Measurements from ENCODE around the gene HACE1.

HACE1 gene

DNA sequence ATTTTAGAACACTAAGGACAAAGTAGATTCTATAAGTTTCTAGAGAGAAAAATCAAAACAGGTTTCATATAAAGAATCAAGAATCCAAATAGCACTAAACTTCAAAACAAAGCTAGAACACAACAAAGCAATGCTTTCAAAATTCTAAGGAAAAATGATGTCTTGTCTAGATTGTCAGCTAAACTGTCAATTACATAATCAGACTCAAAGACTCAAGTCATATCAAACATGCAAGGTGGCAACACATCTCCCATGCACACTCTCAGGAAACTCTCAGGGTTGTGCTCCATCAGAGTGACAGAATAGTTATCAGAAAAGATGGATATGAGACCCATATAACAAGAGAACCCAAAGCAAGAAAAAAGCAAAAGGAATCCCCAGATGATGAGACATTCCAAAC is 23.9 kb downstream of the HACE1 start (continued):
- TF ChIP-seq, protein P1, sequence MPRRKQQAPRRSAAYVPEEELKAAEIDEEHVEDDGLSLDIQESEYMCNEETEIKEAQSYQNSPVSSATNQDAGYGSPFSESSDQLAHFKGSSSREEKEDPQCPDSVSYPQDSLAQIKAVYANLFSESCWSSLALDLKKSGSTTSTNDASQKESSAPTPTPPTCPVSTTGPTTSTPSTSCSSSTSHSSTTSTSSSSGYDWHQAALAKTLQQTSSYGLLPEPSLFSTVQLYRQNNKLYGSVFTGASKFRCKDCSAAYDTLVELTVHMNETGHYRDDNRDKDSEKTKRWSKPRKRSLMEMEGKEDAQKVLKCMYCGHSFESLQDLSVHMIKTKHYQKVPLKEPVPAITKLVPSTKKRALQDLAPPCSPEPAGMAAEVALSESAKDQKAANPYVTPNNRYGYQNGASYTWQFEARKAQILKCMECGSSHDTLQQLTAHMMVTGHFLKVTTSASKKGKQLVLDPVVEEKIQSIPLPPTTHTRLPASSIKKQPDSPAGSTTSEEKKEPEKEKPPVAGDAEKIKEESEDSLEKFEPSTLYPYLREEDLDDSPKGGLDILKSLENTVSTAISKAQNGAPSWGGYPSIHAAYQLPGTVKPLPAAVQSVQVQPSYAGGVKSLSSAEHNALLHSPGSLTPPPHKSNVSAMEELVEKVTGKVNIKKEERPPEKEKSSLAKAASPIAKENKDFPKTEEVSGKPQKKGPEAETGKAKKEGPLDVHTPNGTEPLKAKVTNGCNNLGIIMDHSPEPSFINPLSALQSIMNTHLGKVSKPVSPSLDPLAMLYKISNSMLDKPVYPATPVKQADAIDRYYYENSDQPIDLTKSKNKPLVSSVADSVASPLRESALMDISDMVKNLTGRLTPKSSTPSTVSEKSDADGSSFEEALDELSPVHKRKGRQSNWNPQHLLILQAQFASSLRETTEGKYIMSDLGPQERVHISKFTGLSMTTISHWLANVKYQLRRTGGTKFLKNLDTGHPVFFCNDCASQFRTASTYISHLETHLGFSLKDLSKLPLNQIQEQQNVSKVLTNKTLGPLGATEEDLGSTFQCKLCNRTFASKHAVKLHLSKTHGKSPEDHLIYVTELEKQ (tag by site-specific recombination; IDR thresholded peaks at IDR 0.05; ENCODE audit: borderline replicate concordance) = no peak
- TF ChIP-seq ZNF324 (tag by site-specific recombination; IDR thresholded peaks at IDR 0.05) (no peak), SCRT1 (tag by site-specific recombination; IDR thresholded peaks at IDR 0.05; ENCODE audit: borderline replicate concordance) (no peak), BCL11B (tag by site-specific recombination; IDR thresholded peaks at IDR 0.05; ENCODE audit: low read depth) (no peak), ZBTB7A (tag by site-specific recombination; IDR thresholded peaks at IDR 0.05; ENCODE audit: low read depth) (no peak), ZNF423 (tag by site-specific recombination; IDR thresholded peaks at IDR 0.05) (no peak), ZNF530 (tag by site-specific recombination; IDR thresholded peaks at IDR 0.05; ENCODE audit: low read depth) (no peak), ZNF629 (tag by site-specific recombination; IDR thresholded peaks at IDR 0.05) (no peak), ZNF175 (tag by site-specific recombination; IDR thresholded peaks at IDR 0.05) (no peak)
- TF ChIP-seq, protein P2, sequence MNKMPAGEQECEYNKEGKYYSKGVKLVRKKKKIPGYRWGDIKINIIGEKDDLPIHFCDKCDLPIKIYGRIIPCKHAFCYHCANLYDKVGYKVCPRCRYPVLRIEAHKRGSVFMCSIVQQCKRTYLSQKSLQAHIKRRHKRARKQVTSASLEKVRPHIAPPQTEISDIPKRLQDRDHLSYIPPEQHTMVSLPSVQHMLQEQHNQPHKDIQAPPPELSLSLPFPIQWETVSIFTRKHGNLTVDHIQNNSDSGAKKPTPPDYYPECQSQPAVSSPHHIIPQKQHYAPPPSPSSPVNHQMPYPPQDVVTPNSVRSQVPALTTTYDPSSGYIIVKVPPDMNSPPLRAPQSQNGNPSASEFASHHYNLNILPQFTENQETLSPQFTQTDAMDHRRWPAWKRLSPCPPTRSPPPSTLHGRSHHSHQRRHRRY (tag by site-specific recombination; IDR thresholded peaks at IDR 0.05) = no peak

DNA sequence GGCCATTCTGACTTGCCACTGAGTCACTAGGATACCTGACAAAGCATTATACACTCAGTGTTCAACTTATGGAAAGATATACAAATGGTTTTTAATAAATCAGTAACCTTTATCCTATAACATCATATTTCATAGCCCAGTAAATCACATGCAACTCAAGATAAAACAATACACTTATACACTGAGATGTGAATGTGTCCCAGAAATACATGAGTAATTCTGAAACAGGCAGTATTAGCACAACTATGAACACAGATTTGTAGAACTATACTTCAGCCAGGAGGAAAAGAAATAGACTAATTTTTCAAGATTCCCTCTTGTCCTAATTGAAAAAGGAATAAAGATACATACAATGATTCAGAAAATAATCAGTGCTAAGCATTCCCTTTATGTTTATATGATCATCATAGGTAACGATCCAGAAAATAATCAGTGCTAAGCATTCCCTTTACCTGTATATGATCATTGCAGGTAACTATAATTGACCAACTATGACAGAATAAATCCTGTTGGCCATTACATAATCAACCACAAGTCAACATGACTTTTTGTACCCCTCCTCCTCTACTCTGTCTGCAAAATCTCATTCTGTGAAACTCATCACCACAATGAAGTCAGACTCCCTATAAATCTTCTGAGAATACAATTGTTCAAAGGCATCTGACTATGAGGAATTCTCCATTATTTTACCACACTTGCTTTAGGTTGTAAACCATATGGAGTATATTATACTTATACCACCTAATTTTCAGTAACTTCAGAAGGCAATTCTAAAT is 30.3 kb downstream of the HACE1 start:
- POLR2A ChIA-PET = no interaction called here
- CTCF ChIA-PET = no interaction called here
- peaks cover 18 to 36% of the 10 kb centered on the region in 2 experiments; a peak in 2 of 3 replicates for H3K36me3 ChIP-seq (ENCODE audit: control insufficient read depth in 2 of 2, insufficient read depth in 1 of 2, low read length in 2 of 2)
- H3K9me3 ChIP-seq (ENCODE audit: control insufficient read depth, insufficient read depth, low read depth, low read length) = no peaks in the 10 kb centered on the region
- H3K4me1 ChIP-seq (ENCODE audit: control insufficient read depth, insufficient read depth, low read length) = no peaks in the 10 kb centered on the region
- no peak overlapping the region for H3K27ac ChIP-seq (ENCODE audit: extremely low read depth, low read depth, low read length)
- TF ChIP-seq, protein P3, sequence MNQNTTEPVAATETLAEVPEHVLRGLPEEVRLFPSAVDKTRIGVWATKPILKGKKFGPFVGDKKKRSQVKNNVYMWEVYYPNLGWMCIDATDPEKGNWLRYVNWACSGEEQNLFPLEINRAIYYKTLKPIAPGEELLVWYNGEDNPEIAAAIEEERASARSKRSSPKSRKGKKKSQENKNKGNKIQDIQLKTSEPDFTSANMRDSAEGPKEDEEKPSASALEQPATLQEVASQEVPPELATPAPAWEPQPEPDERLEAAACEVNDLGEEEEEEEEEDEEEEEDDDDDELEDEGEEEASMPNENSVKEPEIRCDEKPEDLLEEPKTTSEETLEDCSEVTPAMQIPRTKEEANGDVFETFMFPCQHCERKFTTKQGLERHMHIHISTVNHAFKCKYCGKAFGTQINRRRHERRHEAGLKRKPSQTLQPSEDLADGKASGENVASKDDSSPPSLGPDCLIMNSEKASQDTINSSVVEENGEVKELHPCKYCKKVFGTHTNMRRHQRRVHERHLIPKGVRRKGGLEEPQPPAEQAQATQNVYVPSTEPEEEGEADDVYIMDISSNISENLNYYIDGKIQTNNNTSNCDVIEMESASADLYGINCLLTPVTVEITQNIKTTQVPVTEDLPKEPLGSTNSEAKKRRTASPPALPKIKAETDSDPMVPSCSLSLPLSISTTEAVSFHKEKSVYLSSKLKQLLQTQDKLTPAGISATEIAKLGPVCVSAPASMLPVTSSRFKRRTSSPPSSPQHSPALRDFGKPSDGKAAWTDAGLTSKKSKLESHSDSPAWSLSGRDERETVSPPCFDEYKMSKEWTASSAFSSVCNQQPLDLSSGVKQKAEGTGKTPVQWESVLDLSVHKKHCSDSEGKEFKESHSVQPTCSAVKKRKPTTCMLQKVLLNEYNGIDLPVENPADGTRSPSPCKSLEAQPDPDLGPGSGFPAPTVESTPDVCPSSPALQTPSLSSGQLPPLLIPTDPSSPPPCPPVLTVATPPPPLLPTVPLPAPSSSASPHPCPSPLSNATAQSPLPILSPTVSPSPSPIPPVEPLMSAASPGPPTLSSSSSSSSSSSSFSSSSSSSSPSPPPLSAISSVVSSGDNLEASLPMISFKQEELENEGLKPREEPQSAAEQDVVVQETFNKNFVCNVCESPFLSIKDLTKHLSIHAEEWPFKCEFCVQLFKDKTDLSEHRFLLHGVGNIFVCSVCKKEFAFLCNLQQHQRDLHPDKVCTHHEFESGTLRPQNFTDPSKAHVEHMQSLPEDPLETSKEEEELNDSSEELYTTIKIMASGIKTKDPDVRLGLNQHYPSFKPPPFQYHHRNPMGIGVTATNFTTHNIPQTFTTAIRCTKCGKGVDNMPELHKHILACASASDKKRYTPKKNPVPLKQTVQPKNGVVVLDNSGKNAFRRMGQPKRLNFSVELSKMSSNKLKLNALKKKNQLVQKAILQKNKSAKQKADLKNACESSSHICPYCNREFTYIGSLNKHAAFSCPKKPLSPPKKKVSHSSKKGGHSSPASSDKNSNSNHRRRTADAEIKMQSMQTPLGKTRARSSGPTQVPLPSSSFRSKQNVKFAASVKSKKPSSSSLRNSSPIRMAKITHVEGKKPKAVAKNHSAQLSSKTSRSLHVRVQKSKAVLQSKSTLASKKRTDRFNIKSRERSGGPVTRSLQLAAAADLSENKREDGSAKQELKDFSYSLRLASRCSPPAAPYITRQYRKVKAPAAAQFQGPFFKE (tag by site-specific recombination; IDR thresholded peaks at IDR 0.05; ENCODE audit: borderline replicate concordance) = no peak
- no peak for TF ChIP-seq ZNF792 (tag by site-specific recombination; IDR thresholded peaks at IDR 0.05)
- TF ChIP-seq ZNF621 (tag by site-specific recombination; IDR thresholded peaks at IDR 0.05) = no peak
- no peak overlapping the region for H3K4me3 ChIP-seq (ENCODE audit: low read depth, low read length)
